NOMO-1 treated with DMSO at 0.1 percent for 48 hours (cell line): ENCODE results near the gene KRTAP5-5.
"Not testable (repeated sequence)": the region's sequence is repeated elsewhere in the genome, so short reads cannot be mapped to it uniquely, and the experiment has no call there.

Source experiments
- DNase-seq: peaks from one replicate; lab custom pipeline; 2025; ENCODE audit not compliant: unreplicated experiment; lab: John Stamatoyannopoulos, UW

The KRTAP5-5 gene

GRCh38 chr11:1655168-1656060 is 25.8 kb downstream of the KRTAP5-5 start:
- no peak for DNase-seq

- no peak for DNase-seq
Measured at GRCh38 chr11:1656061-1656441, 26.5 kb downstream of the KRTAP5-5 start.

GRCh38 chr11:1656670-1657069 is 27.1 kb downstream of the KRTAP5-5 start:
- DNase-seq: no peak

GRCh38 chr11:1659506-1659905 is 29.9 kb downstream of the KRTAP5-5 start:
- DNase-seq: no peak

GRCh38 chr11:1660111-1660867 is 30.7 kb downstream of the KRTAP5-5 start:
- no peak for DNase-seq

GRCh38 chr11:1661454-1662269 is 32.1 kb downstream of the KRTAP5-5 start:
- not testable (repeated sequence) for DNase-seq

- DNase-seq: not testable (repeated sequence)
Measured at GRCh38 chr11:1662699-1663283, 33.2 kb downstream of the KRTAP5-5 start.

GRCh38 chr11:1665313-1665712 is 35.7 kb downstream of the KRTAP5-5 start:
- no peak for DNase-seq

- no peak for DNase-seq
Measured at GRCh38 chr11:1667121-1667850, 37.7 kb downstream of the KRTAP5-5 start.

- no peak for DNase-seq
Measured at GRCh38 chr11:1667906-1668305, 38.3 kb downstream of the KRTAP5-5 start.

GRCh38 chr11:1668911-1669473 is 39.4 kb downstream of the KRTAP5-5 start:
- no peak for DNase-seq

- no peak for DNase-seq
Measured at GRCh38 chr11:1669546-1670218, 40.1 kb downstream of the KRTAP5-5 start.

- not testable (repeated sequence) for DNase-seq
Measured at GRCh38 chr11:1670457-1670856, 40.9 kb downstream of the KRTAP5-5 start.

- no peak for DNase-seq
Measured at GRCh38 chr11:1670905-1671371, 41.4 kb downstream of the KRTAP5-5 start.

GRCh38 chr11:1671658-1672057 is 42.1 kb downstream of the KRTAP5-5 start:
- DNase-seq: no peak

GRCh38 chr11:1672613-1673350 is 43.2 kb downstream of the KRTAP5-5 start:
- no peak for DNase-seq

- DNase-seq: no peak
Measured at GRCh38 chr11:1673446-1674172, 44.0 kb downstream of the KRTAP5-5 start.
